Measurements from ENCODE around the gene ADCK2.

- TF ChIP-seq CTCF (IDR thresholded peaks at IDR 0.05; ENCODE audit: low read depth, low read length) = no peak
- no peak for TF ChIP-seq EZH2phosphoT487 (IDR thresholded peaks at IDR 0.05; ENCODE audit: low read depth)
Observed at GRCh38 chr7:140696024-140696679, 23.4 kb downstream of the ADCK2 start.

Measured in OCI-LY3 (cell line).